ENCODE results near the gene GPALPP1.

GPALPP1 gene

DNA sequence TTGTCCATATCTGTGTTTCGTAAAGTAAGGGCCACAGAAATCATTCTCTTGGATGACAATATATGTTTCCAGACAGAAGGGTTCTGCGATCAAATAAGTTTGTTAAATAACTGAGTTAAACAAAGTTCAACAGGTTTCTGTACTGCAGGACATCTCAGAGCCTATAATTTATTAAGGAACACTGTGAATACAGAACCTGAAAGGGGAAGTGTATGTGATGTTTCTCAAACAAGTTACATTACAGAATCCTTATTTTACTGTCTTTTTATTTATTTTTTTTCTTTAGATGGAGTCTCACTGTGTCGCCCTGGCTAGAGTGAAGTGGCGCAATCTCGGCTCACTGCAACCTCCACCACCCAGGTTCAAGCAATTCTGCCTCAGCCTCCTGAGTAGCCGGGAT, 75.6 kb downstream of the GPALPP1 start:
- DNase-seq: no peak

DNA sequence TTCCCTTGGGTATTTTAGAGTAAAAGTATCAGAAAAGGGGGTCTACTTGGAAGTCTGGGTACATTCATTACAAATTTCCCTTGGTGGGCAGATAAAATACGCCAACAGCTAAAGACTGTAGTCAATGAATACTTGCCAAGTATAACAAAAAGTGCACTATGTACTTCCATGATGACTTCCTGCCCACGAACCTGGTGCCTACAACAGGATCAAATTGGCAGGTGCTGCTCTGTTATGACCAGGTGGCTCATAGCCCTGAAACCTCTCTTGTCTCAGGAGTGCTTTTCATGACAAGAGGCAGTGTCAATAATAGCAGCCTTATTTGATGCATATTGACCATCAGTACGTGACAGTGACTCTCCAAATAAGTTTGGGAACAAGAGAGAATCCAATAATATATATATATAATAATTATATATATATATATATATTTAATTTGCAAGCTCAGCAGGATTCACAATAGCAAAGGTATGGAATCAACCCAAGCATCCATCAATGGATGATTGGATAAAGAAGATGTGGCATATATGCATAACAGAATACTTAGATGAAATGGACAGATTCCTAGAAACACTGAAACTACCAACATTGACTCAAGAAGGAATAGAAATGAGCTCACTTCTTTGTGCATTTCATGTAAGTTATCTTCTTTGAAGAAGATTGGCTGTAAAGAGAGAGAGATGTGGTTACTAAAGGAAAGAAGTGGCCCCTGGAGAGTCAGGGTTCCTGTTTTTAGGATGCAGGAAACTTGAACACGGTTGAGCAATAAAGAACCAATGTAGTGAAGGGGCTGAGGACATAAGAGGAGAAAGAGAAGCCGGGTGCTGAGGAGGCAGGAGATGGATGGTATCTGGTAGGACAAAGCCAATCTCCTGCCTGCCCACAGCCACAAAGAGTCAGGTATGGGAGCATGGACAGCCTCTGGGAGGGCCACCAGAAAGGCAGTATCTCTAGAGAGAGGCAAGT, 79.0 kb downstream of the GPALPP1 start:
- DNase-seq: no peak

DNA sequence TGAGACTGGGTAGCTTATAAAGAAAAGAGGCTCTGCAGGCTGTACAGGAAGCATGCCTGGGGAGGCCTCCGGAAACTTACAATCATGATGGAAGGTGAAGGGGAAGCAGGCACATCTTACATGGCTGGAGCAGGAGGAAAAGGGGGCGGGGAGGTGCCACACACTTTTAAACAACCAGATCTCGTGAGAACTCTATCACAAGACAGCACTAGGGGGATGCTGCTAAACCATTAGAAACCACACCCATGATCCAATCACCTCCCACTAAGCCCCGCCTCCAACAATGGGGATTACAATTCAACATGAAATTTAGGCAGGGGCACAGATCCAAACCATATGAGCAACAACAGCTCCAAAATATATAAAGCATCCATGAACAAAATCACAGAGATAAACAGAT, 84.5 kb downstream of the GPALPP1 start:
- no peak for DNase-seq

DNA sequence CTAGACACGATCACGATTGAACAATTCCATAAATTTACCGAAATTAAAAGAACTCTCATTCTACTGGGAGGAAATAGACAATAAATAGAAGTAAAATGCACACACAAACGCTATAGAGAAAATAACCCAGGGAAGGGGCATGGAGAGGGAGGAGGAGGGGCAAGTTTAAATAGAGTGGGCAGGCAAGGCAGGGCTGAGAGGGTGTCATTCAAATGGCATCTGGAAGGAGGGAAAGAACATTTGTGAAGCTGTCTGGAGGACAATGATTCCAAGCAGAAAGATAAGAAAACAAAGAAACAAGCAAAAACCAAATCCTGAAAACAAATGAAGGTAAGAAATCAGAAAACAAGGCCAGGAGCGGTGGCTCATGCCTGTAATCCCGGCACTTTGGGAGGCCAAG, 85.4 kb downstream of the GPALPP1 start:
- no peak for DNase-seq

DNA sequence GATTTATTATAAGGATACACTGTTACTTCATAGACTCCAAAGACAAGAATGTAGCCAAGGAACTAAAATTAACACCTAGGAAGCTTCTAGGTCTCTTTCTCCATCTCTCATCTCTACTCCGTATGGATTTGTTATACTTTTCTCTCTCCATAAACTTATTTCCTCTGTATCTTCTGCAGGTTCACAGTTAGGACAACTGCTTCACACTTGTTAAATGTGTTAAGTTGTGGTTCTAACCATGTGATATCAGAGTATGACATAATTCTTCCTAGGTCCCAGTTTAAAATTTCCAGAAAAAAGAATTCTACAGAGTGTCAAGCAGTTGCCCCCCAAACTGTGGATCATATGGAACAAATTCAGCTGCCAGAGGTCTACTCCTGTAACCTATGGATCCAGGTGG, 88.7 kb downstream of the GPALPP1 start:
- no peak for DNase-seq

All from stimulated activated naive CD4-positive, alpha-beta T cell treated with Interleukin-2 at 50 U/mL for 16 hours (primary cell).